GM04504 (cell line): ENCODE results near the gene SFPQ.
"Not testable (repeated sequence)": the region's sequence is repeated elsewhere in the genome, so short reads cannot be mapped to it uniquely, and the experiment has no call there.

Experiments
- DNase-seq: peaks from one replicate; pipeline ENCODE4 v3.0.0-alpha.2; 2012; ENCODE audit warnings: low read depth

The SFPQ gene

GRCh38 chr1:35186239-35186638 is 6.7 kb downstream of the SFPQ start:
- DNase-seq, result no peak

- no peak for DNase-seq
Measured at GRCh38 chr1:35185200-35185599, 7.7 kb downstream of the SFPQ start.

DNA sequence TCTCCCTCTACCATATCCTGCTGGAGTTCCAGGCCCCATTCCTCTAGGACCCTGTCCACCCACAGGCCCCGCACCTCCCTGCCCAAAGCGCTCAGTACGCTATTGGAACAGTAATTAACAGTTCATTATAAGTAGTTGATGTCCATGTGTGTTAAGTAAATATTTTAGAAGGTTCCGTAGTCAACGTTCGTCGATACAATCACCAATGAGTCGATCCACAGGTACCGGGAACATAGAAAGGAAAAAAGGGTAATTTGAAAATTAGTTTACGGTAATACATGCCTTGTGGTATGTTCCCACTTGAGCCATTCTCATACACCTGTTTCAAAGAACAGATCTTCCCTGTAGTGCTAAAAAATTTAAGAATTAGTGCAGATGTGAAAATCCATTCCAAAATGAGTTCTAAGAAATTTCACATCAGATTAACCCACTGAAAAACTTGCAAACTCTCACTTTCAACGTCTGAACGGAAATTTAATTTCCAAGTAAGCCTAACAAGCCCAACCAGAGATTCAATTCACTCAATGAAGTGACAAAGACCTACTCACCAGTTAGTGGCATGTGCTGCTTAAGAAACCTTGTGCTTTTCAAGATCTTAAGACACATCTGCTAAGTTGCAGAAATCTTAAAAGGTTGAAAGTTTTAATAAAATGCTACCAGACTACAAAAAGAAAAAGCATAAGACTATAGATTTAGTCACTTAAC is 8.3 kb downstream of the SFPQ start:
- no peak for DNase-seq

DNA sequence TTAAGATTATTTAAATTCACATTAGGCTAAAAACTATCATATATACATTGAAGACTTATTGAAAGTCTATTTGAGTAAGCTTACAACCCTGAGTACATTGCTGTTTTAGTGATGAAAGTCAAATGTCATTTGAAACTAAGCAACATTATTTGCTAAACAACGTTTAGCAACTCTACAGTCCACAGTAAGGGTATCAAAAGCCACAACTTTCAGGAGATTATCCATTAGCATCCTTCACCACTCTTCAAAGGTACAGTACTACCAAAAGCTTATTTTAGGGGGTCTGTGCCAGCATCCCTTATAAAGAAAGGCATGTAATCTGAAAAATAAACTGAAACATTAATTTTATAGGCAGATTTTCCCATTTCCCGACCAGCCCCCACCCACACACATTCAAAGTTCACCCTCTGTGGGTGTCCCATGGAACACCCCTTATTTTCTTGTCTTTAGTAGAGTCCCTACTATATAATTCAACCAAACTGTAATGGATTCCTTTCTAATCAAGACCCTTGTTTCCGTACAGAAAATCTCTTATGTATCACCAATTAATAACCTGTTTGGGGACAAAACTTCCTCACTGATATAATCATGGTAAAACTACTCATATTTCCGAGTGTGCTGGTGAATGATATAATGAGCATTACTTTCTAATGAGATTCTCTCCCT is 11.0 kb downstream of the SFPQ start:
- no peak for DNase-seq

DNA sequence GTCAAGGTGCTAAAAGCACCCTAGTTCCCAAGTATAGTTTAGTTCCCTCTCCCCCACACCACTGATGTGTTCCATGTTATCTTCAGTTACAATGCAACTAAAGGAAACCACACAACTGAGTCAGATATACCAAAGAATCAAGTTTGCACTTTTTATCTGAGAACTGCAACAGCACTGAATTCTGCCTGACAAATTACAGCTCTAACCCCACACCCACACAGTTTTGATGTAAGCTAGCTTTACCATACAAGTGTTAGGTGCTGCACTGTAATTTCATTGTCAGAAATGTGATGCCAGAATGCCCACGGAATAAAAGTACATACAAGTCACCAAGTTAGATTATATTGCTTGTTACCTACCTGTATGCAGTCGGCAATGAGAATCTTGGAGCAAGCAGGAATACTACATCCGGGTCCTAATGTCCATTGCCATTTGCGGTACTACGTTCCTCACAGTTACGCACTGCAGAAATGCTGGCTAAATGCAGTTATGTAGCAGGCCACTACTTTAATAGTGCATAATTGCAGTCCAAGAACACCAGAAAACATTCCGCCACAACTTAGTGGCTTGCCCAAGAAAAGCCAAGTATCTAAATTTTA is 12.1 kb downstream of the SFPQ start:
- no peak for DNase-seq

DNA sequence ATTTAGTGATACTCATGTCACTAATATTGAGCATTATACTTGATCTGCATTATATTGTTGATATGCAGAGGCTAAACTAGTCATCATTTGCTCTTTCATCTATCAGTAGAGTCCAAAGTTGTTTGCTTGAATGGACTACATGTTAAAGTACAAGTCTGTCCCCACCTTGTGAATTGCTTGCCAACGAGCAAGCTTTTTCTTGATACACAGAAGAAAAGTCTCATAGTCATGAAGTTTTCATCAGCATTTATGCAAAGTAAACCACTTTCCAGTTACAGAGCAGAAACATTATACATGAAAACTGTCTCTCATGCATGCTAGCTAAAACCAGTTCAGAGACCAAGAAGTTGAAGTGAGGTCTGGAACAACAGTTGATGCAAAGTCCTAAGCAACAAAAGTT is 13.0 kb downstream of the SFPQ start:
- no peak for DNase-seq

- DNase-seq, result no peak
Measured at GRCh38 chr1:35178874-35179380, 14.0 kb downstream of the SFPQ start.

DNA sequence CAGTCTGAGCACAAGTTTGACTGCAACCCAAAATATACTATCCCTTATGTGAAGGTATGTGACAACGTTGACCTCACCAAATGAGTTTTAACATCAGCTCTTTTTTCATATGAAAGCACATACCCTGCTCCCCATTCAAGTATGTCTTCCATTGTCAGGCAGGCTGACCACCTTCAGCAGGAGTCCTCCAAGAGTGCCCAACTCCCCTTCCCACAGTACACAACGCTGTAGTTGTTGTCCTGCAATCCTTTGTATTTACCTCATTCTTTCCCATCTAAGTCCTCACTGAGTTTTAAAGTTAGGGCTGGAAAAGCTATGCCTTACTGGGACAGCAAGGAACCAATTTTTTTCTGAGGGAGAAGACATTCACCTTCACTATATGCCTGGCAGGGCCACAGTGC is 14.7 kb downstream of the SFPQ start:
- no peak for DNase-seq

GRCh38 chr1:35177237-35177786 is 15.6 kb downstream of the SFPQ start:
- no peak for DNase-seq

DNA sequence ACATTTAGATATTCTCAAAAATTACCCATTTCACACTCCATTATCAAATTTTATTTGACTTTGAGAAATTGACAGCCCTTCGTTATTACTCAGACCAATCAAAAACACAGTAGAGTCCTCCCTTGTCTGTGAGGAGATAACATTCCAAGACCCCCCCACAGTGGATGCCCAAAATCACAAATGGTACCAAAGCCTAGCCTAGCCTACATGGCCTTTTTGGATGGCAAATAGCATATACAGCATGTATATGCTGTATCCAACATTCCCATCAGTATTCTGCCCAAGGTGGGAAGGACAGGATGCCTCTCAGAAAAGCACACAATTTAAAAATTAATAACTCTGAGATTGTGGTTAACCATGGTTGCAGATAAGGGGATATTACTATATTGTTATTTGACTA is 17.3 kb downstream of the SFPQ start:
- DNase-seq, result no peak

DNA sequence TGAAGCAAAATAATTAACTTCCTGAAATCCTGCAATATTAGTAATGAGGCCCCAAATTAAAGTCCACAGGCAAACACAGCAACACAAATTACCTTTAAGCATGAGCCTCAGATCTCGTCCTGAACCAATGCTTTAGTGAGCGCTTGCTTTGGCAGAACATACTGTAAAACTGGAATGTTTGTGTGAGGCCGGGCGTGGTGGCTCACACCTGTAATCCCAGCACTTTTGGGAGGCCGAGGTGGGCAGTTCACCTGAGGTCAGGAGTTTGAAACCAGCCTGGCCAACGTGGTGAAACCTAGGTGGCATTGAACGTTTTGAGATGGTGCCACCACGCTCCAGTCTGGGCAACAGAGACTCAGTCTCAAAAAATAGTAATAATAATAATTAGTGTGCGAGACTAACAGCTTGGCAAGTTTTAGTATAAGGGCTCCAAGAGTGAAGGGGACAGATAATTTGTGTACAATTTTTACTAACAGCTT is 17.8 kb downstream of the SFPQ start:
- DNase-seq, result no peak

- DNase-seq, result no peak
Measured at GRCh38 chr1:35173909-35174540, 18.9 kb downstream of the SFPQ start.

- no peak for DNase-seq
Measured at GRCh38 chr1:35173491-35173890, 19.5 kb downstream of the SFPQ start.

GRCh38 chr1:35172022-35172421 is 20.9 kb downstream of the SFPQ start:
- DNase-seq, result no peak

DNA sequence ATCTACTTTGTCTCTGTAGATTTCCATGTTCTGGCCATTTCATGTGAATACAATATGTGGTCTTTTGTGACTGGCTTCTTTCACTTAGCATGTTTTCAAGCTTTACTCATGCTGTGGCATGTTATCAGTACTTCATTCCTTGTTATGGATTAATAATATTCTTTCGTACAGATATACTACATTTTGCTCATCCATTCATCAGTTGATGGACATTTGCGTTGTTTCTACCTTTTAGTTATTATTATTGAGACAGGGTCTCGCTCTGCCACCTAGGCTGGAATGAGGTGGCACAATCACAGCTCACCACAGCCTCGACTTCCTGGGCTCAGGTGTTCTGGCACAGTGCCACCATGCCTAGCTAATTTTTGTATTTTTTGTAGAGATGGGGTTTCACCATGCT is 21.4 kb downstream of the SFPQ start:
- DNase-seq, result no peak

GRCh38 chr1:35164893-35165292 is 28.1 kb downstream of the SFPQ start:
- no peak for DNase-seq

DNA sequence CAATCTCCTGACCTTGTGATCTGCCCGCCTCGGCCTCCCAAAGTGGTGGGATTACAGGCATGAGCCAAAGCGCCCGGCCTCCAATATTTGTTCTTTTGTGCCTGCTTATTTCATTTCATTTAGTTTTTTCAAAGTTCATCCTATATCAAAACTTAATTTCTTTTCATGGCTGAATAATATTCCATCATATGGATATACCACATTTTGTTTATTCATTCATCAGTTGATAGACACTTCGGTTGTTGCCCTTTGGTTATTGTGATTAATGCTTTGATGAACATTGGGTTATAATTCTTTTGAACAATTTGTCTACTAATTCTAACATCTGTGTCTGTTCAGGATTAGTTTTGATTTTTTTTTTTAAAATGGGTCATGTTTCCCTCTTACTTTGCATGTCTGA is 41.7 kb downstream of the SFPQ start:
- DNase-seq, result no peak

- DNase-seq, result not testable (repeated sequence)
Measured at GRCh38 chr1:35145892-35146549, 46.9 kb downstream of the SFPQ start.

DNA sequence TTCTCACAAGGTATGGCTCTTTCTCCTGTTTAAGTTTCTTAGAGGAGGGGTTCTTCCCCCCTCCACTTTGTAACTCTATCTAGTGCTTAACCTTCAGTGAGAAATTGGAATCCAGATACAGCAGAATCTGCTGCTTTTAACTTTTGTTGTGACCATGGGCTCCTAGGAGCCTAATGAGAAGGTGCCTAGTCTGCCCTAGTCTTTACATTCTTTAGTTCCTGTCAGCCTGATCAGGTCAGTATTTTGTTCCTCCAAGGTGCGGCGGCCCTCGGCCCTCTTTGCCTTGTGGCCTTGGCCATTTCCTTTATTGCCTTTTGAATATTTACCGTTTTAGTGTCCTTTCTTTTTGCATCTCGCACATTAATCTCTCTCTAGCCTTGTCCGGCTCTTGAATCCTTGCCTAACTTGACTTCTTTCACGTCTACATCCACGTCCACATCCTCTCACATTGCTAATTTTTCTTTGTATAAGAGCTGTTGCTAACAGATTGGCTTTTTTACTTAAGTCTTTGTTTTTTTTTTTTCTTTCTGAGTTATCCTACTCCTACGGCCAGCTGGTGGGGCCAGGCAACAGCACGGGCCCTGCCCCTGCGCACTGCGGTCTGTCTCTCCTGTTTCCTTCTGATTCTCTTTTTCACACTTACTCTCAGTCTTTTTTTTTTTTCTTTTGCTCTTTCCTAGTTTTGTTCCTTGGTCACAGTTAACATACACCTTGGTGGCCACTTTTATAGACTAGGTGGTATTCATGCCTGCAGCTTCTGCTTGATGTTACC is 49.0 kb downstream of the SFPQ start:
- no peak for DNase-seq

GRCh38 chr1:35142728-35143127 is 50.2 kb downstream of the SFPQ start:
- DNase-seq, result not testable (repeated sequence)

DNA sequence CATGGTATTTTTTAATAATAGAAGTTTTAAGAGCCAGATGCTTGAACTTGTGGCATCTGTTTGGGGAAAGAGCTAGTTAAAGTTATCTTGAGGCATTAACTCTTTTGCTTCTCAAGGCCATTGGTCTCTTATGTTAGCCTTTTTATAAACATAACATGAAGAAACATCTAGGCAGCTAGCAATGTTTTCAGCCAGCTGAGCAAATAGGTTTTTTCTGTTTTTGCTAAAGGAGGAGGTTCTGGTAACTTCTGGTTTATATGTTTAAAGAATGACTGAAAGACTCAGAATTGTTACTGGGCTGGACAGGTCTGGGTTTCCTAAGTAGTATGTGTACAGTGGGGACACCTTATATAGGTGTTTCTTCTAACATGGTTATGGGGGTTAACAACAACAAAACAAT is 50.7 kb downstream of the SFPQ start:
- not testable (repeated sequence) for DNase-seq
